ENCODE results near the gene APBB2. TPM values are rescaled to one million over a fixed set of nuclear protein-coding genes. Genes with fewer than 3 reads are reported as not detected.

APBB2 gene
- polyA plus RNA-seq, 3 donors, result 0.15 to 0.33 TPM; not detected in 1

- no peak overlapping the region for H3K27ac Mint-ChIP-seq
- H3K4me1 ChIP-seq (ENCODE audit: control insufficient read depth in 1 of 2, insufficient read depth in 2 of 2, low read length in 2 of 2), result no peaks in the 10 kb centered on the region
- H3K4me1 Mint-ChIP-seq, result peaks cover 15% of the 10 kb centered on the region
- no peaks in the 10 kb centered on the region for H3K36me3 ChIP-seq (replicated peaks in 1 of 2; ENCODE audit: control insufficient read depth in 1 of 2, insufficient read depth in 2 of 2, low read length in 2 of 2)
- H2AFZ ChIP-seq (ENCODE audit: insufficient read depth, low read depth, low read length, poor library complexity, severe bottlenecking), result no peak overlapping the region
- no peaks in the 10 kb centered on the region for H3K9me3 ChIP-seq (replicated peaks in 1 of 2; ENCODE audit: control insufficient read depth in 1 of 2, insufficient read depth in 1 of 2, low read length in 2 of 2)
- H3K79me2 ChIP-seq (ENCODE audit: insufficient read depth, low read length), result no peaks in the 10 kb centered on the region
- H3K36me3 Mint-ChIP-seq, result peaks cover 0 to 2% of the 10 kb centered on the region in 2 donors
- no peak overlapping the region for H3K4me3 Mint-ChIP-seq
- peaks cover 0 to 2% (median 2%) of the 10 kb centered on the region in 3 donors for H3K27me3 Mint-ChIP-seq (ENCODE audit: low read depth in 3 of 3)
- no peak for DNase-seq
- H3K27me3 ChIP-seq (ENCODE audit: control insufficient read depth in 2 of 2, insufficient read depth in 2 of 2, low read length in 2 of 2), result no peaks in the 10 kb centered on the region
- no peak overlapping the region for H3K9ac ChIP-seq (ENCODE audit: insufficient read depth, low read length, poor library complexity, severe bottlenecking)
- H3K4me2 ChIP-seq (replicated peaks; ENCODE audit: extremely low read depth, low read length, poor library complexity, severe bottlenecking), result no peak overlapping the region
- no peaks in the 10 kb centered on the region for H4K20me1 ChIP-seq (ENCODE audit: insufficient read depth, low read length)
- H3K9me3 Mint-ChIP-seq, result peaks cover 0 to 6% (median 3%) of the 10 kb centered on the region in 7 donors
- H3K4me3 ChIP-seq (replicated peaks in 1 of 3; ENCODE audit: low read depth in 2 of 3, low read length in 3 of 3), result no peak overlapping the region
- no peak overlapping the region for H3K27ac ChIP-seq (ENCODE audit: low read depth in 1 of 2, low read length in 2 of 2)
- intact Hi-C loops (cut with micrococcal nuclease), result no loop called here
- WGBS (ENCODE audit: insufficient coverage), result no CpG with 5 or more reads among the region's 3 CpGs
- TF ChIP-seq CTCF (IDR thresholded peaks at IDR 0.05), result no peak
These were observed 68.7 kb downstream of the APBB2 start for GRCh38 chr4:41145571-41146078.

- Mint-ChIP-seq H3K36me3 (peaks cover 0 to 2% of the 10 kb centered on the region in 2 donors), H3K4me1 (peaks cover 15% of the 10 kb centered on the region), H3K4me3 (no peak overlapping the region), H3K9me3 (peaks cover 0 to 5% (median 3%) of the 10 kb centered on the region in 7 donors), H3K27me3 (ENCODE audit: low read depth in 3 of 3) (peaks cover 0 to 2% (median 2%) of the 10 kb centered on the region in 3 donors), H3K27ac (no peak overlapping the region)
- Histone ChIP-seq H2AFZ (ENCODE audit: insufficient read depth, low read depth, low read length, poor library complexity, severe bottlenecking) (no peak overlapping the region), H3K27ac (ENCODE audit: low read depth in 1 of 2, low read length in 2 of 2) (no peak overlapping the region), H3K4me1 (ENCODE audit: control insufficient read depth in 1 of 2, insufficient read depth in 2 of 2, low read length in 2 of 2) (no peaks in the 10 kb centered on the region), H3K79me2 (ENCODE audit: insufficient read depth, low read length) (no peaks in the 10 kb centered on the region), H4K20me1 (ENCODE audit: insufficient read depth, low read length) (no peaks in the 10 kb centered on the region), H3K9ac (ENCODE audit: insufficient read depth, low read length, poor library complexity, severe bottlenecking) (no peak overlapping the region), H3K36me3 (replicated peaks in 1 of 2; ENCODE audit: control insufficient read depth in 1 of 2, insufficient read depth in 2 of 2, low read length in 2 of 2) (no peaks in the 10 kb centered on the region), H3K27me3 (ENCODE audit: control insufficient read depth in 2 of 2, insufficient read depth in 2 of 2, low read length in 2 of 2) (no peaks in the 10 kb centered on the region), H3K4me2 (replicated peaks; ENCODE audit: extremely low read depth, low read length, poor library complexity, severe bottlenecking) (no peak overlapping the region), H3K9me3 (replicated peaks in 1 of 2; ENCODE audit: control insufficient read depth in 1 of 2, insufficient read depth in 1 of 2, low read length in 2 of 2) (no peaks in the 10 kb centered on the region), H3K4me3 (replicated peaks in 1 of 3; ENCODE audit: low read depth in 2 of 3, low read length in 3 of 3) (no peak overlapping the region)
- no peak for DNase-seq
- intact Hi-C loops (cut with micrococcal nuclease), result no loop called here
- whole genome bisulfite sequencing (ENCODE audit: insufficient coverage), result 100% methylated on average over 2 of the region's 5 CpGs
- no peak for TF ChIP-seq CTCF (IDR thresholded peaks at IDR 0.05)
These were observed 69.5 kb downstream of the APBB2 start for GRCh38 chr4:41144812-41145211.
